ENCODE results near the gene MDK. TPM values are rescaled to one million over a fixed set of nuclear protein-coding genes. Genes with fewer than 3 reads are reported as not detected.

The MDK gene
- total RNA-seq, 2 experiments from 2014 or later, result 5.5 to 6.5 TPM

DNA sequence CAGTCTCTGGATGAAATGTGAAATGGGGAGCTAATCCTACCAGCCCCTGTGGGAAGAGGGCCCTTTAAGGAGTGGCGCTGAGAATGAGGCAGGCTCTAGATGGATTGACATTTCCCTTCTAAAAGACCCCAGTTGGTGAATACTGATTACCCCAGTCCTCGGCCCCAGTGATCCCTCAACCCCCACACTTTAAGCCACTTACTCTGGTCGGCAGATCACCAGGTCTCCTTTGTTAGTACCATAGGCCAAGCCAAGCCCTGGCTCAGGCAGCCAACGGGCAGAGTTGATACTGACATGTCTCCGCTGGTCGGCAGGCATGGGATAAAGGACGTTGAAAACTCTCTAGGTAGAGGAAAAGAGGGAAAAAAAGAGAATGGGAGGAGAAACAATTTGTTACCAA lies 36.2 kb downstream of the MDK start:
- CTCF ChIA-PET, result no interaction called here
- intact Hi-C loops (cut with DNase I, micrococcal nuclease), result no loop called here
- TF ChIP-seq, protein P1, sequence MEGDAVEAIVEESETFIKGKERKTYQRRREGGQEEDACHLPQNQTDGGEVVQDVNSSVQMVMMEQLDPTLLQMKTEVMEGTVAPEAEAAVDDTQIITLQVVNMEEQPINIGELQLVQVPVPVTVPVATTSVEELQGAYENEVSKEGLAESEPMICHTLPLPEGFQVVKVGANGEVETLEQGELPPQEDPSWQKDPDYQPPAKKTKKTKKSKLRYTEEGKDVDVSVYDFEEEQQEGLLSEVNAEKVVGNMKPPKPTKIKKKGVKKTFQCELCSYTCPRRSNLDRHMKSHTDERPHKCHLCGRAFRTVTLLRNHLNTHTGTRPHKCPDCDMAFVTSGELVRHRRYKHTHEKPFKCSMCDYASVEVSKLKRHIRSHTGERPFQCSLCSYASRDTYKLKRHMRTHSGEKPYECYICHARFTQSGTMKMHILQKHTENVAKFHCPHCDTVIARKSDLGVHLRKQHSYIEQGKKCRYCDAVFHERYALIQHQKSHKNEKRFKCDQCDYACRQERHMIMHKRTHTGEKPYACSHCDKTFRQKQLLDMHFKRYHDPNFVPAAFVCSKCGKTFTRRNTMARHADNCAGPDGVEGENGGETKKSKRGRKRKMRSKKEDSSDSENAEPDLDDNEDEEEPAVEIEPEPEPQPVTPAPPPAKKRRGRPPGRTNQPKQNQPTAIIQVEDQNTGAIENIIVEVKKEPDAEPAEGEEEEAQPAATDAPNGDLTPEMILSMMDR (IDR thresholded peaks at IDR 0.05), result no peak
- no peak overlapping the region for H3K27ac Mint-ChIP-seq
- H3K4me3 ChIP-seq (ENCODE audit: low read length), result no peak overlapping the region
- peaks cover 73% of the 10 kb centered on the region for H3K36me3 ChIP-seq (ENCODE audit: insufficient read depth, low read length)
- POLR2A ChIA-PET, result interaction anchor here (1.0 kb wide), 1 partner anchor 144 kb away, joined by 3 read pairs; no protein-coding TSS in a partner anchor
- H3K4me1 Mint-ChIP-seq (ENCODE audit: low read depth), result peaks cover 23% of the 10 kb centered on the region
- H3K4me3 Mint-ChIP-seq, result no peak overlapping the region
- H3K9me3 ChIP-seq (ENCODE audit: control insufficient read depth in 1 of 2, insufficient read depth in 1 of 2, low read length in 2 of 2), result no peaks in the 10 kb centered on the region
- H3K9me3 Mint-ChIP-seq, result no peaks in the 10 kb centered on the region
- peaks cover 8% of the 10 kb centered on the region for H3K4me1 ChIP-seq (ENCODE audit: insufficient read depth, low read length)
- H3K27me3 Mint-ChIP-seq, result no peaks in the 10 kb centered on the region
- no peak for ATAC-seq (ENCODE audit: poor library complexity)
- H3K27ac ChIP-seq (ENCODE audit: low read depth in 1 of 2, low read length in 2 of 2), result no peak overlapping the region
- no peaks in the 10 kb centered on the region for H3K27me3 ChIP-seq (ENCODE audit: control insufficient read depth in 1 of 2, insufficient read depth in 2 of 2, low read length in 2 of 2)
- DNase-seq, result peak in 1 of 14 experiments; percentile 11
- H3K36me3 Mint-ChIP-seq (ENCODE audit: low read depth), result peaks cover 91% of the 10 kb centered on the region

DNA sequence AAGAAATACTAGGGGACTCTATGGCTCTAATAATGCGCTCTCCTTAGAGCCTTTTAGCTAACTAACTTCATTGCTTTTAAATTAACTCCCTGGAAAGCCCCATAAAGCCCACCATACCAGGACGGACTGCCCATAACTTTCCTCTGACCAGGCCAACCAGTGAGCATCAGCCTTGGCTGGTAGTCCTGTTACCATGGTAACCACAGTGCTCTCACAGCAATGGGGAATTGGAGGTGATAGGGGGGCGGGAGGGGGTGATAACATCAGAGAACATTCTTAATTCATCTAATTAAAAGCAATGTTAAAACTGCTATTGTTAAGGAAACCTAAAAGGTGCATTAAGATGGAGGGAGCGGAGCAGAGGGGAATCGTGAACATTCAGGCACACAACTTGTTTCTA lies 37.3 kb downstream of the MDK start:
- peaks cover 23% of the 10 kb centered on the region for H3K4me1 Mint-ChIP-seq (ENCODE audit: low read depth)
- intact Hi-C loops (cut with DNase I, micrococcal nuclease), result no loop called here
- H3K9me3 ChIP-seq (ENCODE audit: control insufficient read depth in 1 of 2, insufficient read depth in 1 of 2, low read length in 2 of 2), result no peaks in the 10 kb centered on the region
- ChIA-PET POLR2A (no interaction called here), CTCF (no interaction called here)
- ATAC-seq (ENCODE audit: poor library complexity) (no peak), DNase-seq (no peak)
- TF ChIP-seq, protein P1 (IDR thresholded peaks at IDR 0.05), result no peak
- no peaks in the 10 kb centered on the region for H3K9me3 Mint-ChIP-seq
- peaks cover 70% of the 10 kb centered on the region for H3K36me3 ChIP-seq (ENCODE audit: insufficient read depth, low read length)
- peaks cover 87% of the 10 kb centered on the region for H3K36me3 Mint-ChIP-seq (ENCODE audit: low read depth)
- no peaks in the 10 kb centered on the region for H3K27me3 Mint-ChIP-seq
- H3K4me3 ChIP-seq (ENCODE audit: low read length), result no peak overlapping the region
- no peak overlapping the region for H3K4me3 Mint-ChIP-seq
- H3K4me1 ChIP-seq (ENCODE audit: insufficient read depth, low read length), result peaks cover 8% of the 10 kb centered on the region
- no peak overlapping the region for H3K27ac ChIP-seq (ENCODE audit: low read depth in 1 of 2, low read length in 2 of 2)
- H3K27ac Mint-ChIP-seq, result no peak overlapping the region
- no peaks in the 10 kb centered on the region for H3K27me3 ChIP-seq (ENCODE audit: control insufficient read depth in 1 of 2, insufficient read depth in 2 of 2, low read length in 2 of 2)

DNA sequence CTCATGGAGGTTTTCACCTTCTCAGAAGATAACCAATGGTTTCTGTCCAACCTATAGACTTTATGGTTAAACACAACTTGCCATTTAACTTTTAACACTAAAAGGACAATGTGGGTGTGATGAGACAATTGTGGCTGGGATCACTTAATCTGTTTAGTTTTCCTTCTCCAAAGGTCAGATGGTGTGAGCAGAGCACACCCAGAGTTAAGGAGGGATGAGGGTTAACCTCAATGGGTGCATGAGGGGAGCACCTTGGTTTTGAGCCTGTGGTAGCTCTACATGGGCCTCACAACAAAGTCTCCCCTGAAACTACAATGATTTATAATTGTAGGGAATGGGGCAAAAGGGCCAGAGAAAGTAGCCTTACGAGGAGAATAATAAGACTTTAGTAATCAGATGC lies 39.0 kb downstream of the MDK start:
- no peaks in the 10 kb centered on the region for H3K9me3 Mint-ChIP-seq
- H3K4me1 Mint-ChIP-seq (ENCODE audit: low read depth), result peaks cover 6% of the 10 kb centered on the region
- H3K27me3 Mint-ChIP-seq, result no peaks in the 10 kb centered on the region
- H3K4me1 ChIP-seq (ENCODE audit: insufficient read depth, low read length), result no peaks in the 10 kb centered on the region
- no peak overlapping the region for H3K27ac Mint-ChIP-seq
- ChIA-PET POLR2A (no interaction called here), CTCF (no interaction called here)
- H3K4me3 Mint-ChIP-seq, result no peak overlapping the region
- intact Hi-C loops (cut with DNase I, micrococcal nuclease), result no loop called here
- ATAC-seq (ENCODE audit: poor library complexity) (no peak), DNase-seq (no peak)
- no peaks in the 10 kb centered on the region for H3K27me3 ChIP-seq (ENCODE audit: control insufficient read depth in 1 of 2, insufficient read depth in 2 of 2, low read length in 2 of 2)
- H3K4me3 ChIP-seq (ENCODE audit: low read length), result no peak overlapping the region
- H3K9me3 ChIP-seq (ENCODE audit: control insufficient read depth in 1 of 2, insufficient read depth in 1 of 2, low read length in 2 of 2), result no peaks in the 10 kb centered on the region
- H3K36me3 ChIP-seq (ENCODE audit: insufficient read depth, low read length), result peaks cover 60% of the 10 kb centered on the region
- peaks cover 81% of the 10 kb centered on the region for H3K36me3 Mint-ChIP-seq (ENCODE audit: low read depth)
- no peak overlapping the region for H3K27ac ChIP-seq (ENCODE audit: low read depth in 1 of 2, low read length in 2 of 2)
- TF ChIP-seq, protein P1 (IDR thresholded peaks at IDR 0.05), result no peak

All from CD4-positive, alpha-beta T cell (primary cell).